CD14-positive monocyte (primary cell): ENCODE results near the gene PEX5. TPM values are rescaled to one million over a fixed set of nuclear protein-coding genes. Genes with fewer than 3 reads are reported as not detected.
A peak's percentile ranks its signal among the peaks of the same experiment; 100 is the strongest.

ENCODE experiments used
- DNase-seq, 3 donors: peaks; one replicate each; pipeline ENCODE4 v3.0.0-alpha.2; 2011 to 2022
- H2AFZ ChIP-seq: 2 replicates; pipeline ENCODE4 v1.6.0; 2012; ENCODE audit warnings: mild to moderate bottlenecking, low read depth, low read length, inconsistent platforms; ENCODE audit not compliant: insufficient read depth, poor library complexity, severe bottlenecking
- H3K27ac ChIP-seq, 2 donors: 1 replicate in 1 of 2; 2 replicates in 1 of 2; pipeline ENCODE4 v1.5.1; 2012 to 2013; ENCODE audit warnings: low read length in 2 of 2, control low read depth in 1 of 2, inconsistent platforms in 1 of 2, low read depth in 1 of 2, mild to moderate bottlenecking in 1 of 2
- H3K27me3 ChIP-seq, 2 donors: one replicate each; pipeline versions ENCODE4 v1.6.0 to v1.6.1; 2011 to 2013; ENCODE audit warnings: low read length in 2 of 2; ENCODE audit not compliant: control insufficient read depth in 2 of 2, insufficient read depth in 2 of 2
- H3K36me3 ChIP-seq, 2 donors: replicated peaks in 1 of 2; 1 replicate in 1 of 2; 2 replicates in 1 of 2; pipeline versions ENCODE4 v1.5.1 to v1.6.1; 2012 to 2013; ENCODE audit warnings: low read length in 2 of 2, control low read depth in 1 of 2, inconsistent platforms in 1 of 2, mild to moderate bottlenecking in 1 of 2; ENCODE audit not compliant: insufficient read depth in 2 of 2, control insufficient read depth in 1 of 2
- H3K4me1 ChIP-seq, 2 donors: 1 replicate in 1 of 2; 2 replicates in 1 of 2; pipeline versions ENCODE4 v1.5.1 to v1.6.1; 2012 to 2013; ENCODE audit warnings: low read length in 2 of 2, control low read depth in 1 of 2, inconsistent platforms in 1 of 2, mild to moderate bottlenecking in 1 of 2, moderate library complexity in 1 of 2; ENCODE audit not compliant: insufficient read depth in 2 of 2, control insufficient read depth in 1 of 2
- H3K4me2 ChIP-seq: replicated peaks from 2 replicates; pipeline ENCODE3; 2012; ENCODE audit warnings: low read length, moderate library complexity, mild to moderate bottlenecking; ENCODE audit not compliant: poor library complexity, severe bottlenecking; ENCODE audit errors: extremely low read depth
- H3K4me3 ChIP-seq, 3 experiments: fragments of 200-600 bp in 1 of 3; sonication (generic) in 1 of 3; replicated peaks in 1 of 3; 1 replicate in 2 of 3; 2 replicates in 1 of 3; pipeline ENCODE4 v1.5.1; 2011 to 2013; ENCODE audit warnings: low read length in 3 of 3, mild to moderate bottlenecking in 3 of 3, control low read depth in 2 of 3, low read depth in 2 of 3, inconsistent platforms in 1 of 3, moderate library complexity in 1 of 3
- H3K79me2 ChIP-seq: 2 replicates; pipeline ENCODE4 v1.6.0; 2012; ENCODE audit warnings: mild to moderate bottlenecking, control low read depth, inconsistent platforms, low read length, moderate library complexity; ENCODE audit not compliant: insufficient read depth
- H3K9ac ChIP-seq: 2 replicates; pipeline ENCODE4 v1.6.0; 2017; ENCODE audit warnings: low read length, mild to moderate bottlenecking; ENCODE audit not compliant: insufficient read depth, poor library complexity, severe bottlenecking
- H3K9me3 ChIP-seq, 2 donors: replicated peaks in 1 of 2; 1 replicate in 1 of 2; 2 replicates in 1 of 2; pipeline versions ENCODE4 v1.5.1 to v1.6.1; 2012 to 2013; ENCODE audit warnings: low read length in 2 of 2, control low read depth in 1 of 2; ENCODE audit not compliant: control insufficient read depth in 1 of 2, insufficient read depth in 1 of 2
- H4K20me1 ChIP-seq: 2 replicates; pipeline ENCODE4 v1.6.0; 2012; ENCODE audit warnings: mild to moderate bottlenecking, low read length, control low read depth, moderate library complexity; ENCODE audit not compliant: insufficient read depth
- H3K27ac Mint-ChIP-seq, 7 donors: one replicate each; pipeline ENCODE4 v1.8.0; 2020; ENCODE audit warnings: mild to moderate bottlenecking in 7 of 7, mixed read lengths in 7 of 7, moderate library complexity in 6 of 7, inconsistent platforms in 2 of 7
- H3K27me3 Mint-ChIP-seq, 3 donors: one replicate each; pipeline ENCODE4 v1.8.0; 2021 to 2022; ENCODE audit warnings: low read depth in 3 of 3, mild to moderate bottlenecking in 3 of 3, mixed read lengths in 3 of 3, moderate library complexity in 3 of 3, inconsistent platforms in 1 of 3
- H3K36me3 Mint-ChIP-seq, 2 donors: one replicate each; pipeline ENCODE4 v1.8.0; 2020; ENCODE audit warnings: mixed read lengths in 2 of 2, inconsistent platforms in 1 of 2, mild to moderate bottlenecking in 1 of 2
- H3K4me1 Mint-ChIP-seq: one replicate; pipeline ENCODE4 v1.8.0; 2020; ENCODE audit warnings: mild to moderate bottlenecking, mixed read lengths
- H3K4me3 Mint-ChIP-seq, 2 donors: one replicate each; pipeline ENCODE4 v1.8.0; 2020; ENCODE audit warnings: mild to moderate bottlenecking in 2 of 2, mixed read lengths in 2 of 2, moderate library complexity in 1 of 2
- H3K9me3 Mint-ChIP-seq, 7 donors: one replicate each; pipeline ENCODE4 v1.8.0; 2020 to 2022; ENCODE audit warnings: mixed read lengths in 7 of 7, mild to moderate bottlenecking in 6 of 7, moderate library complexity in 6 of 7, inconsistent platforms in 2 of 7
- CTCF ChIP-seq: fragments of 200-600 bp; IDR thresholded peaks from one replicate; pipeline ENCODE4 v1.8.0; 2022; ENCODE audit warnings: antibody characterized with exemption, mild to moderate bottlenecking
- WGBS: methylation state at CpG from one replicate; pipeline ENCODE4 v1.1.5; 2013; ENCODE audit warnings: missing lambda C conversion rate; ENCODE audit not compliant: insufficient coverage; 5-methylcytosine and 5-hydroxymethylcytosine counted together
- intact Hi-C, 2 donors: fragments of 100-400 bp; cut with micrococcal nuclease; formaldehyde crosslinking; loops; one replicate each; pipeline versions ENCODE4 v1.15.0 to v1.15.1; 2023
- polyA plus RNA-seq, 3 donors: library from polyadenylated mRNA; depleted of rRNA in 1 of 3; unstranded in 2 of 3; stranded (reverse) in 1 of 3; fragments of 300-500 nt in 2 of 3; fragments of >200 nt in 1 of 3; fragmentation: Illumina TruSeq in 2 of 3; gene quantifications; 1 replicate in 2 of 3; 2 replicates in 1 of 3; pipeline ENCODE4 v1.2.3, GENCODE V29; 2012 to 2021

The PEX5 gene
- polyA plus RNA-seq, 3 donors = 4.3 to 11.3 (median 7.1) TPM

- Histone ChIP-seq H3K4me2 (no peak overlapping the region), H3K4me3 (no peak overlapping the region), H3K9me3 (peaks cover 4 to 6% of the 10 kb centered on the region in 2 donors), H3K27me3 (peaks cover 0 to 12% of the 10 kb centered on the region in 2 donors), H3K36me3 (no peaks in the 10 kb centered on the region), H3K4me1 (no peaks in the 10 kb centered on the region), H3K27ac (no peak overlapping the region), H3K79me2 (no peaks in the 10 kb centered on the region), H2AFZ (no peak overlapping the region), H3K9ac (no peak overlapping the region), H4K20me1 (no peaks in the 10 kb centered on the region)
- Mint-ChIP-seq H3K9me3 (peaks cover 4 to 15% (median 12%) of the 10 kb centered on the region in 7 donors), H3K4me3 (no peak overlapping the region), H3K27ac (peak overlapping the region in 1 of 7 donors; percentile 26), H3K36me3 (peaks cover 0 to 7% of the 10 kb centered on the region in 2 donors), H3K27me3 (peaks cover 14 to 27% (median 15%) of the 10 kb centered on the region in 3 donors), H3K4me1 (peaks cover 5% of the 10 kb centered on the region)
- DNase-seq = no peak
- intact Hi-C loops = no loop called here
- WGBS = 97% methylated on average over 5 of the region's 5 CpGs
- no peak for TF ChIP-seq CTCF
These were observed 27.7 kb upstream of the PEX5 start for GRCh38 chr12:7161811-7162210.

GRCh38 chr12:7162691-7163114 lies 26.8 kb upstream of the PEX5 start:
- peaks cover 0 to 12% of the 10 kb centered on the region in 2 donors for H3K27me3 ChIP-seq
- intact Hi-C loops = no loop called here
- peaks cover 0 to 3% of the 10 kb centered on the region in 2 donors for H3K36me3 Mint-ChIP-seq

More at GRCh38 chr12:7162691-7163114, 26.8 kb upstream of the PEX5 start:
- no peak for DNase-seq
- no peak overlapping the region for H3K27ac ChIP-seq
- peaks cover 5 to 19% (median 16%) of the 10 kb centered on the region in 7 donors for H3K9me3 Mint-ChIP-seq
- H3K36me3 ChIP-seq = no peaks in the 10 kb centered on the region
- no peaks in the 10 kb centered on the region for H4K20me1 ChIP-seq
- H3K27me3 Mint-ChIP-seq = peaks cover 14 to 27% (median 15%) of the 10 kb centered on the region in 3 donors
- H3K9me3 ChIP-seq = peaks cover 4 to 11% of the 10 kb centered on the region in 2 donors
- no peaks in the 10 kb centered on the region for H3K79me2 ChIP-seq
- no peak overlapping the region for H3K9ac ChIP-seq
- H3K27ac Mint-ChIP-seq = no peak overlapping the region
- no peaks in the 10 kb centered on the region for H3K4me1 ChIP-seq
- H3K4me1 Mint-ChIP-seq = peaks cover 5% of the 10 kb centered on the region
- no peak overlapping the region for H2AFZ ChIP-seq
- H3K4me3 ChIP-seq = no peak overlapping the region
- 0% methylated on average over 8 of the region's 19 CpGs for WGBS
- H3K4me3 Mint-ChIP-seq = peak overlapping the region in 1 of 2 donors; percentile 64
- peak; percentile 10 for TF ChIP-seq CTCF
- no peak overlapping the region for H3K4me2 ChIP-seq
